Measurements from ENCODE around the gene RAB31.

DNA sequence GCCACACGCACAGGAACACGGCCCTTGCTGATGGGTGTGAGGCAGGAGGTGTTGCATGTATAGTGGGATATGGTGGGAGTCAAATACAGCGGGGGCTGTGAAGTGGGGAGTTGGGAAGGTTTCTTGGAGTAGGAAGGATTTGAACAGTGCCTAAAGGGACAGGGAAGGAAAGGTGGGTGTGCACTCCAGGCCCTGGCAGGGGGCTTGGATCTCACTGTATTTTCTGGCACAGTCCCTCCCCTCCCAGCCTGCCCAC is 6.9 kb downstream of the RAB31 start:
- TF ChIP-seq EZH2 (IDR thresholded peaks at IDR 0.05; ENCODE audit: borderline replicate concordance, low read depth, low read length, poor library complexity, severe bottlenecking) (no peak), CTCF (conservative IDR thresholded peaks at IDR 0.05; ENCODE audit: low read depth, low read length) (no peak)
